GDM1 (cell line): ENCODE results near the gene IL18.
"Not testable (repeated sequence)": the region's sequence is repeated elsewhere in the genome, so short reads cannot be mapped to it uniquely, and the experiment has no call there.

Experiments used
- DNase-seq: peaks from one replicate; lab custom pipeline; 2025; lab: John Stamatoyannopoulos, UW

The IL18 gene

GRCh38 chr11:112172362-112172994 lies 8.6 kb upstream of the IL18 start:
- DNase-seq: no peak

- no peak for DNase-seq
Measured at GRCh38 chr11:112167145-112167544, 3.3 kb upstream of the IL18 start, which contains the start of gene TEX12. Gene TEX12 (plus strand): TSS chr11:112167372. CDS start chr11:112169269, 1,897 bp downstream.

GRCh38 chr11:112166562-112166961 lies 2.7 kb upstream of the IL18 start:
- no peak for DNase-seq

GRCh38 chr11:112165049-112165448 lies 1.2 kb upstream of the IL18 start:
- DNase-seq: no peak

GRCh38 chr11:112162761-112163546 lies 940 bp downstream of the IL18 start:
- no peak for DNase-seq

GRCh38 chr11:112162200-112162599 lies 1.7 kb downstream of the IL18 start:
- DNase-seq: not testable (repeated sequence)

- no peak for DNase-seq
Measured at GRCh38 chr11:112161012-112161411, 2.9 kb downstream of the IL18 start.

- no peak for DNase-seq
Measured at GRCh38 chr11:112160091-112160848, 3.6 kb downstream of the IL18 start.

- no peak for DNase-seq
Measured at GRCh38 chr11:112159098-112160065, 4.5 kb downstream of the IL18 start.

GRCh38 chr11:112156956-112157766 lies 6.7 kb downstream of the IL18 start:
- no peak for DNase-seq

- DNase-seq: no peak
Measured at GRCh38 chr11:112156153-112156955, 7.5 kb downstream of the IL18 start.

GRCh38 chr11:112150517-112150916 lies 13.4 kb downstream of the IL18 start:
- DNase-seq: no peak

- DNase-seq: no peak
Measured at GRCh38 chr11:112143597-112143996, 20.3 kb downstream of the IL18 start.

GRCh38 chr11:112134473-112134872 lies 29.4 kb downstream of the IL18 start:
- DNase-seq: no peak

- DNase-seq: no peak
Measured at GRCh38 chr11:112132737-112133136, 31.2 kb downstream of the IL18 start.

- no peak for DNase-seq
Measured at GRCh38 chr11:112129656-112130055, 34.2 kb downstream of the IL18 start.

- DNase-seq: no peak
Measured at GRCh38 chr11:112128483-112129121, 35.3 kb downstream of the IL18 start.

- no peak for DNase-seq
Measured at GRCh38 chr11:112127056-112127455, 36.8 kb downstream of the IL18 start.

- no peak for DNase-seq
Measured at GRCh38 chr11:112123129-112123528, 40.8 kb downstream of the IL18 start.
